ENCODE measurements around the gene DNM1L. TPM values are rescaled to one million over a fixed set of nuclear protein-coding genes. Genes with fewer than 3 reads are reported as not detected.

Gene DNM1L
- total and polyA plus RNA-seq, 2 donors (not counting 3 experiments of a cell fraction or from before 2014, with no cell fraction given), result 24.6 to 103 TPM

- no peaks in the 10 kb centered on the region for H3K9me1 ChIP-seq (replicated peaks; ENCODE audit: control insufficient read depth, extremely low read depth, insufficient read depth, low read length)
- peaks cover 24% of the 10 kb centered on the region for H3K79me2 ChIP-seq (ENCODE audit: control insufficient read depth, insufficient read depth, low read length)
- TF ChIP-seq JUN (IDR thresholded peaks at IDR 0.05; ENCODE audit: borderline replicate concordance, insufficient read depth, insufficient read length, low read depth) (peak; percentile 29), FOS (IDR thresholded peaks at IDR 0.05; ENCODE audit: borderline replicate concordance, insufficient read depth, low read length) (peak; percentile 69), POLR2AphosphoS5 (IDR thresholded peaks at IDR 0.05; ENCODE audit: insufficient read depth, low read depth, low read length) (peak; percentile 68), GATA2 (IDR thresholded peaks at IDR 0.05; ENCODE audit: insufficient read depth, insufficient read length, low read depth, low read length) (peak; percentile 35), CTCF (IDR thresholded peaks at IDR 0.05; ENCODE audit: extremely low read depth in 1 of 2, insufficient read depth in 1 of 2, low read depth in 1 of 2, low read length in 2 of 2) (peak; percentile 71 to 83), MYC (IDR thresholded peaks at IDR 0.05; ENCODE audit: low read depth, low read length) (no peak), POLR2A (IDR thresholded peaks at IDR 0.05; ENCODE audit: low read depth, low read length) (peak; percentile 44), EZH2 (IDR thresholded peaks at IDR 0.05; ENCODE audit: borderline replicate concordance, low read depth, low read length, severe bottlenecking) (no peak)
- TF ChIP-seq, protein P1, sequence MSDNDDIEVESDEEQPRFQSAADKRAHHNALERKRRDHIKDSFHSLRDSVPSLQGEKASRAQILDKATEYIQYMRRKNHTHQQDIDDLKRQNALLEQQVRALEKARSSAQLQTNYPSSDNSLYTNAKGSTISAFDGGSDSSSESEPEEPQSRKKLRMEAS (IDR thresholded peaks at IDR 0.05; ENCODE audit: insufficient read depth, insufficient read length), result no peak
- H2AFZ ChIP-seq (ENCODE audit: low read depth, low read length), result peak overlapping the region; percentile 82
- no peaks in the 10 kb centered on the region for H3K27me3 ChIP-seq (ENCODE audit: control insufficient read depth in 2 of 2, insufficient read depth in 2 of 2, low read length in 2 of 2)
- FAIRE-seq (peak; percentile 81), DNase-seq (ENCODE audit: low read depth, low spot score) (peak; percentile 91)
- TSS peak; percentile 88 for BruUV-seq (replicated peaks)
- intact Hi-C loops (cut with micrococcal nuclease) (loop anchor here (1.0 to 5.0 kb wide), 4 partner anchors 74 to 682 kb away; partner anchors contain the start of gene SYT10), dilution Hi-C loops (cut with MboI; ENCODE audit: extremely low pct_ligation_motif_present, low sequenced_read_pairs) (no loop called here)
- H4K20me1 ChIP-seq (replicated peaks; ENCODE audit: control insufficient read depth, extremely low read depth, insufficient read depth, low read length), result no peaks in the 10 kb centered on the region
- H3K27ac ChIP-seq (ENCODE audit: insufficient read depth, low read depth, low read length), result peak overlapping the region; percentile 91
- peaks cover 8 to 10% of the 10 kb centered on the region in 2 experiments for H3K36me3 ChIP-seq (ENCODE audit: control insufficient read depth in 2 of 2, extremely low read depth in 1 of 2, insufficient read depth in 2 of 2, low read length in 2 of 2)
- peak overlapping the region; percentile 97 for H3K4me2 ChIP-seq (ENCODE audit: insufficient read depth, low read length)
- peak overlapping the region; percentile 95 for H3K9ac ChIP-seq (replicated peaks; ENCODE audit: extremely low read depth, insufficient read depth, low read length)
- peak overlapping the region; percentile 60 to 90 (median 76) for H3K4me3 ChIP-seq (replicated peaks in 1 of 3; ENCODE audit: insufficient read depth in 1 of 3, low read depth in 1 of 3, low read length in 3 of 3)
- peaks cover 13% of the 10 kb centered on the region for H3K4me1 ChIP-seq (ENCODE audit: control insufficient read depth, extremely low read depth, insufficient read depth, low read length)
- CTCF ChIA-PET, result interaction anchor here (0.7 to 4.8 kb wide), 28 partner anchors 9 to 1483 kb away, joined by 3 to 143 read pairs (median 4); partner anchors contain the start of genes ALG10 and PKP2
- POLR2A ChIA-PET, result interaction anchor here (0.8 to 1.3 kb wide), 5 partner anchors 142 to 1267 kb away, joined by 3 to 7 read pairs (median 3); partner anchors contain the start of genes ALG10 and PKP2
- H3K9me3 ChIP-seq (replicated peaks; ENCODE audit: control insufficient read depth, insufficient read depth, low read length), result no peaks in the 10 kb centered on the region
Observed at GRCh38 chr12:32755051-32755653, 76.1 kb downstream of the DNM1L start.

All from endothelial cell of umbilical vein (primary cell).